ENCODE data around the gene CLASP1. TPM values are rescaled to one million over a fixed set of nuclear protein-coding genes. Genes with fewer than 3 reads are reported as not detected.

CLASP1 gene
- total and polyA plus RNA-seq, 2 of the 8 experiments (the other 6 are each of a cell fraction or from before 2014, with no cell fraction given) = 7.3 to 53.9 TPM

DNA sequence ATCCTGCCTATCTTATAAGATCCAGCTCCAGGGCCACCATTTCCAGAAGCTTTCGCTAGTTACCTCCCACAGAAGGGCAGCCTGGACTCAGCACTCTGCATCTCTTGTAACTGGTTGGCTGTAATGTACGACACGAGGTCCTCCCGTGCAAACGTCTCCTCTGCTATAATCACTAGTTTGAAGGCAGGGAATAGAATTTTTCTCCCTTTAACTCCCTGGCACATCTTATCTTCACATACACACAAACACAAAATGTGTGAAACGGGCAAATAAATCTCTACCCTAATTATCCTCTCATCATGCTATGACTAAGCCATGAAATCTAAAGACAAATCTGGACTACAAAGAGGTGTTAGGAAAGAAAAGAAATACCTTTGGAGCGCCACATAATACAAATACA, 81.8 kb downstream of the CLASP1 start:
- no peaks in the 10 kb centered on the region for H3K23me2 ChIP-seq (ENCODE audit: low read depth, low read length)
- no peak overlapping the region for H4K5ac ChIP-seq (ENCODE audit: insufficient read length, low read depth, low read length)
- H2BK12ac ChIP-seq (ENCODE audit: low read depth, low read length) = no peak overlapping the region
- no peak overlapping the region for H2BK5ac ChIP-seq (ENCODE audit: low read depth, low read length)
- H4K91ac ChIP-seq (replicated peaks; ENCODE audit: insufficient read length, low read length) = no peak overlapping the region
- 76% methylated on average over 7 of the region's 7 CpGs; no CpG with 5 or more reads in 1 of the 2 experiments for WGBS, 2 experiments (ENCODE audit: extremely low coverage in 1 of 2, insufficient coverage in 1 of 2, insufficient read length in 1 of 2, insufficient replicate concordance in 2 of 2, low coverage in 1 of 2, low lambda C conversion rate in 2 of 2, missing lambda C conversion rate in 1 of 2)
- H3K79me2 ChIP-seq (ENCODE audit: control insufficient read depth in 1 of 2, insufficient read depth in 2 of 2, low read length in 2 of 2) = peaks cover 7 to 60% of the 10 kb centered on the region in 2 experiments; a peak in 3 of 4 replicates
- ChIA-PET POLR2A (ENCODE audit: partially characterized antibody) (interaction anchor here (1.3 to 1.9 kb wide), 3 partner anchors 37 to 170 kb away, joined by 3 to 5 read pairs (median 4); partner anchors contain the start of genes CLASP1, NIFK and RNU4ATAC), CTCF (ENCODE audit: partially characterized antibody) (interaction anchor here (0.7 to 1.7 kb wide), 4 partner anchors 9 to 80 kb away, joined by 3 to 4 read pairs (median 4); no protein-coding TSS in a partner anchor)
- no peak overlapping the region for H4K8ac ChIP-seq (ENCODE audit: extremely low read depth, insufficient read depth, low read length)
- no peak overlapping the region for H3K18ac ChIP-seq (ENCODE audit: extremely low read depth, low read length)
- DNase-seq (ENCODE audit: low read depth in 1 of 2, low spot score in 2 of 2) = no peak
- no peaks in the 10 kb centered on the region; a peak in 2 of 8 replicates for H3K36me3 ChIP-seq (ENCODE audit: control insufficient read depth in 2 of 4, insufficient read depth in 4 of 4, low read length in 3 of 4)
- no peaks in the 10 kb centered on the region for H3K27me3 ChIP-seq (replicated peaks in 1 of 4; ENCODE audit: control insufficient read depth in 3 of 4, extremely low read depth in 1 of 4, insufficient read depth in 3 of 4, low read length in 3 of 4)
- no peak overlapping the region for H3K9ac ChIP-seq (replicated peaks in 1 of 4; ENCODE audit: extremely low read depth in 1 of 4, low read depth in 3 of 4, low read length in 3 of 4)
- H2AFZ ChIP-seq (ENCODE audit: low read length) = no peak overlapping the region
- H3K79me1 ChIP-seq (ENCODE audit: low read depth, low read length) = peaks cover 11% of the 10 kb centered on the region; the same call in 1 of the 2 replicates
- no peak overlapping the region for H2BK15ac ChIP-seq (ENCODE audit: low read length)
- no peak overlapping the region for H2BK20ac ChIP-seq (ENCODE audit: low read length)
- H3K23ac ChIP-seq (ENCODE audit: insufficient read length) = no peak overlapping the region
- no peak overlapping the region for H3K14ac ChIP-seq (ENCODE audit: insufficient read length)
- H4K20me1 ChIP-seq (replicated peaks in 1 of 2; ENCODE audit: control insufficient read depth in 1 of 2, insufficient read depth in 2 of 2, low read length in 2 of 2) = peaks cover 1 to 3% of the 10 kb centered on the region in 2 experiments
- no peak overlapping the region for H3K4me3 ChIP-seq (ENCODE audit: extremely low read depth in 1 of 4, insufficient read depth in 2 of 4, low read depth in 3 of 4, low read length in 4 of 4)
- H3K56ac ChIP-seq (replicated peaks; ENCODE audit: insufficient read length, low read depth, low read length) = no peak overlapping the region
- peaks cover 0 to 6% of the 10 kb centered on the region in 2 experiments; a peak in 1 of 4 replicates for H3K9me3 ChIP-seq (ENCODE audit: insufficient read depth in 2 of 2, low read depth in 1 of 2, low read length in 1 of 2)
- no peak overlapping the region for H3K4ac ChIP-seq (replicated peaks; ENCODE audit: insufficient read length, low read depth, low read length)
- no peak for FAIRE-seq
- no peak overlapping the region for H3K4me2 ChIP-seq (ENCODE audit: insufficient read depth in 1 of 2, low read depth in 2 of 2, low read length in 2 of 2)
- H3K27ac ChIP-seq (ENCODE audit: low read depth, low read length) = no peak overlapping the region
- H3K4me1 ChIP-seq (replicated peaks in 1 of 4; ENCODE audit: control insufficient read depth in 3 of 4, insufficient read depth in 4 of 4, low read length in 3 of 4) = peaks cover 0 to 10% (median 0%) of the 10 kb centered on the region in 4 experiments; a peak in 2 of 7 replicates
- no peak overlapping the region for H2BK120ac ChIP-seq (replicated peaks; ENCODE audit: low read depth, low read length)
- no peak overlapping the region for H2AK5ac ChIP-seq (ENCODE audit: low read depth, low read length)
- TF ChIP-seq RNF2 (IDR thresholded peaks at IDR 0.05; ENCODE audit: borderline replicate concordance, low read depth, low read length, missing control alignments, poor library complexity, severe bottlenecking) (no peak), TAF7 (optimal IDR thresholded peaks at IDR 0.05; ENCODE audit: borderline replicate concordance, low read depth, low read length) (no peak)

Measured in H1 (cell line).